ENCODE measurements around the gene C2CD3. TPM values are rescaled to one million over a fixed set of nuclear protein-coding genes. Genes with fewer than 3 reads are reported as not detected.

C2CD3 gene
- total RNA-seq, 1 experiment from 2014 or later = 18.7 TPM

DNA sequence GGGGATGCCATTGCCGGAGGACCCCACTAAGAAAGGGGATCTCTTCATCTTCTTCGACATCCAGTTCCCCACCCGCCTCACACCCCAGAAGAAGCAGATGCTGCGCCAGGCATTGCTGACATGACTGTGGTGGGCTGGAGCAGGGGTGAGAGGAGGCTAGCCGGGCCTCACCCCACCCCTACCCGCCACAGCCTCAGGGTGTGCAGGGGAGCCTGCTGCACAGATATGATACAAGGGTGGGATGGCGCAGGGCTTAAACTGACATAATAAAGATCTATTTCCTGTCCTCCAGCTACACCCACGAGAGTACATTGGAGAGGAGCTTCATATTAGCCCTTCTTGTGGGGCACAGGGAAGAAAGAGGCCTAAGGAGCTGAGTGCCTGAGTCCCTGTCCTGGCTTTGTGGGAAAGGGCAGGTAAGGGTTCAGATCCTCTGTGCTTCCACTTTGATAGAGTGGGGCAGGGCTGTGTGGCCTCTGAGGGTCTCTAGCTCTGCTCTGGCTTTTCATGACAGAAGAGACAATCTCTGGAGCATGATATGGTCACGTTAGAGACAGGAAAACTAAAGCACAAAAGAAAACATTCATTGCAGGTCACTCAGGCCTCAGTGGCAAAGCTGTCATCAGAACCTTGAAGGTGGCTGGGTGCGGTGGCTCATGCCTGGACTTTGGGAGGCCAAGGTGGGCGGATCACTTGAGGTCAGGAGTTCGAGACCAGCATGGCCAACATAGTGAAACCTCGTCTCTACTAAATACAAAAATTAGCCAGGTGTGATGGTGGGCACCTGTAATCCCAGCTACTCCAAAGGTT lies 200.6 kb downstream of the C2CD3 start:
- Mint-ChIP-seq H3K9me3 (no peaks in the 10 kb centered on the region), H3K27me3 (ENCODE audit: low read depth) (peaks cover 12% of the 10 kb centered on the region), H3K4me1 (peaks cover 2% of the 10 kb centered on the region), H3K36me3 (peaks cover 15% of the 10 kb centered on the region), H3K4me3 (no peak overlapping the region), H3K27ac (no peak overlapping the region)
- no peak for DNase-seq (ENCODE audit: low spot score)
- POLR2A ChIA-PET = no interaction called here
- TF ChIP-seq, protein P1, sequence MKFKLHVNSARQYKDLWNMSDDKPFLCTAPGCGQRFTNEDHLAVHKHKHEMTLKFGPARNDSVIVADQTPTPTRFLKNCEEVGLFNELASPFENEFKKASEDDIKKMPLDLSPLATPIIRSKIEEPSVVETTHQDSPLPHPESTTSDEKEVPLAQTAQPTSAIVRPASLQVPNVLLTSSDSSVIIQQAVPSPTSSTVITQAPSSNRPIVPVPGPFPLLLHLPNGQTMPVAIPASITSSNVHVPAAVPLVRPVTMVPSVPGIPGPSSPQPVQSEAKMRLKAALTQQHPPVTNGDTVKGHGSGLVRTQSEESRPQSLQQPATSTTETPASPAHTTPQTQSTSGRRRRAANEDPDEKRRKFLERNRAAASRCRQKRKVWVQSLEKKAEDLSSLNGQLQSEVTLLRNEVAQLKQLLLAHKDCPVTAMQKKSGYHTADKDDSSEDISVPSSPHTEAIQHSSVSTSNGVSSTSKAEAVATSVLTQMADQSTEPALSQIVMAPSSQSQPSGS (CRISPR knock-in tag; IDR thresholded peaks at IDR 0.05; ENCODE audit: borderline replicate concordance, low read depth) = no peak
- TF ChIP-seq GTF2I (CRISPR knock-in tag; conservative IDR thresholded peaks at IDR 0.05) = no peak
- TF ChIP-seq RORB (CRISPR knock-in tag; IDR thresholded peaks at IDR 0.05) = no peak
- no peak for TF ChIP-seq ZNF219 (CRISPR knock-in tag; IDR thresholded peaks at IDR 0.05; ENCODE audit: borderline replicate concordance)
- TF ChIP-seq, protein P2, sequence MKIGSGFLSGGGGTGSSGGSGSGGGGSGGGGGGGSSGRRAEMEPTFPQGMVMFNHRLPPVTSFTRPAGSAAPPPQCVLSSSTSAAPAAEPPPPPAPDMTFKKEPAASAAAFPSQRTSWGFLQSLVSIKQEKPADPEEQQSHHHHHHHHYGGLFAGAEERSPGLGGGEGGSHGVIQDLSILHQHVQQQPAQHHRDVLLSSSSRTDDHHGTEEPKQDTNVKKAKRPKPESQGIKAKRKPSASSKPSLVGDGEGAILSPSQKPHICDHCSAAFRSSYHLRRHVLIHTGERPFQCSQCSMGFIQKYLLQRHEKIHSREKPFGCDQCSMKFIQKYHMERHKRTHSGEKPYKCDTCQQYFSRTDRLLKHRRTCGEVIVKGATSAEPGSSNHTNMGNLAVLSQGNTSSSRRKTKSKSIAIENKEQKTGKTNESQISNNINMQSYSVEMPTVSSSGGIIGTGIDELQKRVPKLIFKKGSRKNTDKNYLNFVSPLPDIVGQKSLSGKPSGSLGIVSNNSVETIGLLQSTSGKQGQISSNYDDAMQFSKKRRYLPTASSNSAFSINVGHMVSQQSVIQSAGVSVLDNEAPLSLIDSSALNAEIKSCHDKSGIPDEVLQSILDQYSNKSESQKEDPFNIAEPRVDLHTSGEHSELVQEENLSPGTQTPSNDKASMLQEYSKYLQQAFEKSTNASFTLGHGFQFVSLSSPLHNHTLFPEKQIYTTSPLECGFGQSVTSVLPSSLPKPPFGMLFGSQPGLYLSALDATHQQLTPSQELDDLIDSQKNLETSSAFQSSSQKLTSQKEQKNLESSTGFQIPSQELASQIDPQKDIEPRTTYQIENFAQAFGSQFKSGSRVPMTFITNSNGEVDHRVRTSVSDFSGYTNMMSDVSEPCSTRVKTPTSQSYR (CRISPR knock-in tag; IDR thresholded peaks at IDR 0.05) = no peak
- no peak for TF ChIP-seq MXD4 (CRISPR knock-in tag; IDR thresholded peaks at IDR 0.05; ENCODE audit: borderline replicate concordance)
- TF ChIP-seq, protein P3, sequence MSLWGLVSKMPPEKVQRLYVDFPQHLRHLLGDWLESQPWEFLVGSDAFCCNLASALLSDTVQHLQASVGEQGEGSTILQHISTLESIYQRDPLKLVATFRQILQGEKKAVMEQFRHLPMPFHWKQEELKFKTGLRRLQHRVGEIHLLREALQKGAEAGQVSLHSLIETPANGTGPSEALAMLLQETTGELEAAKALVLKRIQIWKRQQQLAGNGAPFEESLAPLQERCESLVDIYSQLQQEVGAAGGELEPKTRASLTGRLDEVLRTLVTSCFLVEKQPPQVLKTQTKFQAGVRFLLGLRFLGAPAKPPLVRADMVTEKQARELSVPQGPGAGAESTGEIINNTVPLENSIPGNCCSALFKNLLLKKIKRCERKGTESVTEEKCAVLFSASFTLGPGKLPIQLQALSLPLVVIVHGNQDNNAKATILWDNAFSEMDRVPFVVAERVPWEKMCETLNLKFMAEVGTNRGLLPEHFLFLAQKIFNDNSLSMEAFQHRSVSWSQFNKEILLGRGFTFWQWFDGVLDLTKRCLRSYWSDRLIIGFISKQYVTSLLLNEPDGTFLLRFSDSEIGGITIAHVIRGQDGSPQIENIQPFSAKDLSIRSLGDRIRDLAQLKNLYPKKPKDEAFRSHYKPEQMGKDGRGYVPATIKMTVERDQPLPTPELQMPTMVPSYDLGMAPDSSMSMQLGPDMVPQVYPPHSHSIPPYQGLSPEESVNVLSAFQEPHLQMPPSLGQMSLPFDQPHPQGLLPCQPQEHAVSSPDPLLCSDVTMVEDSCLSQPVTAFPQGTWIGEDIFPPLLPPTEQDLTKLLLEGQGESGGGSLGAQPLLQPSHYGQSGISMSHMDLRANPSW (CRISPR knock-in tag; conservative IDR thresholded peaks at IDR 0.05; ENCODE audit: low read depth) = no peak
- TF ChIP-seq ZNF416 (CRISPR knock-in tag; IDR thresholded peaks at IDR 0.05) = no peak
- TF ChIP-seq MYBL2 (CRISPR knock-in tag; IDR thresholded peaks at IDR 0.05) = no peak
- no peak for TF ChIP-seq SOX15 (CRISPR knock-in tag; IDR thresholded peaks at IDR 0.05)
- TF ChIP-seq, protein P4, sequence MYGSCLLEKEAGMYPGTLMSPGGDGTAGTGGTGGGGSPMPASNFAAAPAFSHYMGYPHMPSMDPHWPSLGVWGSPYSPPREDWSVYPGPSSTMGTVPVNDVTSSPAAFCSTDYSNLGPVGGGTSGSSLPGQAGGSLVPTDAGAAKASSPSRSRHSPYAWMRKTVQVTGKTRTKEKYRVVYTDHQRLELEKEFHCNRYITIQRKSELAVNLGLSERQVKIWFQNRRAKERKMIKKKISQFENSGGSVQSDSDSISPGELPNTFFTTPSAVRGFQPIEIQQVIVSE (CRISPR knock-in tag; IDR thresholded peaks at IDR 0.05; ENCODE audit: borderline replicate concordance) = no peak
- TF ChIP-seq, protein P5, sequence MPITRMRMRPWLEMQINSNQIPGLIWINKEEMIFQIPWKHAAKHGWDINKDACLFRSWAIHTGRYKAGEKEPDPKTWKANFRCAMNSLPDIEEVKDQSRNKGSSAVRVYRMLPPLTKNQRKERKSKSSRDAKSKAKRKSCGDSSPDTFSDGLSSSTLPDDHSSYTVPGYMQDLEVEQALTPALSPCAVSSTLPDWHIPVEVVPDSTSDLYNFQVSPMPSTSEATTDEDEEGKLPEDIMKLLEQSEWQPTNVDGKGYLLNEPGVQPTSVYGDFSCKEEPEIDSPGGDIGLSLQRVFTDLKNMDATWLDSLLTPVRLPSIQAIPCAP (CRISPR knock-in tag; IDR thresholded peaks at IDR 0.05) = no peak
- TF ChIP-seq ZNF263 (CRISPR knock-in tag; IDR thresholded peaks at IDR 0.05; ENCODE audit: low read depth) = no peak
- CTCF ChIA-PET = interaction anchor here (0.8 to 1.7 kb wide), 2 partner anchors 10 to 344 kb away, joined by 3 to 6 read pairs; no protein-coding TSS in a partner anchor
- ATAC-seq = no peak

DNA sequence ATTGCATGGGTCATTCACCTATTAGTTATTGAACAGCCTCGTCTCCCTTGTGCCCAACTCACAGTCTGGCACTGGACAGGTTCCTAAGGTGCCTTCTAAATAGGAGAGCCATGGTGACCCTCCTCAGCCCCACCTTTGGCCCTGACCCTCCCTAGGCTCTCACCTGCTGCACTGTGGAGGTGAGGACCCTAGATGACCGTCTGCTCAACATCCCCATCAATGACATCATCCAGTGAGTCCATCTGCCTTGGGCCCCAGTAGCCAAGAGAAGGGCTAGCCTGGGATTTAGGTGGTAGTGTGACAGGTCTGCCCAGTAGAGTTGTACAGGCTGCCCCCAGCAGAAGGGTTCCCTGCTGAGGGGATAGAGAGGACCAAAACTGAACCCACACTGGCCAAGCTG lies 201.7 kb downstream of the C2CD3 start:
- no peaks in the 10 kb centered on the region for H3K9me3 Mint-ChIP-seq
- H3K4me3 Mint-ChIP-seq = no peak overlapping the region
- H3K27me3 Mint-ChIP-seq (ENCODE audit: low read depth) = peaks cover 17% of the 10 kb centered on the region
- H3K27ac Mint-ChIP-seq = no peak overlapping the region
- ATAC-seq = no peak
- CTCF ChIA-PET = no interaction called here
- H3K4me1 Mint-ChIP-seq = peaks cover 11% of the 10 kb centered on the region
- POLR2A ChIA-PET = interaction anchor here (2.1 kb wide), 1 partner anchor 13 kb away, joined by 6 read pairs; the partner anchor contains the start of gene UCP2
- peaks cover 4% of the 10 kb centered on the region; the same call in 1 of the 2 replicates for H3K36me3 Mint-ChIP-seq
- DNase-seq (ENCODE audit: low spot score) = no peak
- no peak for TF ChIP-seq FOXJ3 (CRISPR knock-in tag; IDR thresholded peaks at IDR 0.05; ENCODE audit: borderline replicate concordance)

All from WTC11 (cell line).